Neural progenitor cell (in vitro differentiated cells): Measurements from ENCODE around the gene SPATA18. TPM values are rescaled to one million over a fixed set of nuclear protein-coding genes. Genes with fewer than 3 reads are reported as not detected.
A peak's percentile ranks its signal among the peaks of the same experiment; 100 is the strongest.
"Not testable (repeated sequence)": the region's sequence is repeated elsewhere in the genome, so short reads cannot be mapped to it uniquely, and the experiment has no call there.

Experiments
- DNase-seq: peaks from one replicate; pipeline ENCODE4 v3.0.0-alpha.2; 2016; ENCODE audit warnings: low spot score
- H2AFZ ChIP-seq: fragments of 200-600 bp; sonication (generic); replicated peaks from 2 replicates; pipeline ENCODE4 v1.6.1; 2016; ENCODE audit warnings: antibody characterized with exemption
- H3F3A ChIP-seq: fragments of 200-600 bp; sonication (generic); 2 replicates; pipeline ENCODE4 v1.6.1; 2016; ENCODE audit warnings: antibody characterized with exemption, low read depth
- H3K27ac ChIP-seq: fragments of 200-600 bp; sonication (generic); 2 replicates; pipeline ENCODE4 v1.5.1; 2016; ENCODE audit warnings: mild to moderate bottlenecking
- H3K27me3 ChIP-seq: fragments of 200-600 bp; sonication (generic); 2 replicates; pipeline ENCODE4 v1.6.1; 2016; ENCODE audit warnings: mild to moderate bottlenecking, moderate library complexity
- H3K36me3 ChIP-seq: fragments of 200-600 bp; sonication (generic); 2 replicates; pipeline ENCODE4 v1.5.1; 2016
- H3K4me1 ChIP-seq: fragments of 200-600 bp; sonication (generic); 2 replicates; pipeline ENCODE4 v1.6.1; 2016; ENCODE audit warnings: mixed run types
- H3K4me2 ChIP-seq: fragments of 200-600 bp; sonication (generic); 2 replicates; pipeline ENCODE4 v1.6.1; 2016
- H3K4me3 ChIP-seq: fragments of 200-600 bp; sonication (generic); 2 replicates; pipeline ENCODE4 v1.5.1; 2016
- H3K79me2 ChIP-seq: fragments of 200-600 bp; sonication (generic); 2 replicates; pipeline ENCODE4 v1.6.1; 2016; ENCODE audit warnings: low read depth
- H3K9ac ChIP-seq: fragments of 200-600 bp; sonication (generic); 2 replicates; pipeline ENCODE4 v1.6.1; 2016
- H3K9me3 ChIP-seq: fragments of 200-600 bp; sonication (generic); 2 replicates; pipeline ENCODE4 v1.5.1; 2016; ENCODE audit warnings: low read depth
- H4K20me1 ChIP-seq: fragments of 200-600 bp; sonication (generic); 2 replicates; pipeline ENCODE4 v1.6.1; 2016; ENCODE audit warnings: low read depth
- H3K27ac Mint-ChIP-seq: 3 replicates; pipeline ENCODE4 v1.8.0; 2021; ENCODE audit warnings: mixed read lengths
- H3K27me3 Mint-ChIP-seq: 2 replicates; pipeline ENCODE4 v1.8.0; 2022; ENCODE audit warnings: low read depth, mild to moderate bottlenecking, inconsistent platforms, moderate library complexity, mixed read lengths; ENCODE audit not compliant: insufficient read depth
- H3K36me3 Mint-ChIP-seq: 3 replicates; pipeline ENCODE4 v1.8.0; 2021; ENCODE audit warnings: mixed read lengths
- H3K4me1 Mint-ChIP-seq: 3 replicates; pipeline ENCODE4 v1.8.0; 2021; ENCODE audit warnings: mixed read lengths
- H3K4me3 Mint-ChIP-seq: 3 replicates; pipeline ENCODE4 v1.8.0; 2021; ENCODE audit warnings: mild to moderate bottlenecking, moderate library complexity, mixed read lengths
- H3K9me3 Mint-ChIP-seq: 3 replicates; pipeline ENCODE4 v1.8.0; 2020; ENCODE audit warnings: mixed read lengths
- CTCF ChIP-seq: fragments of 200-600 bp; sonication (generic); IDR thresholded peaks from 2 replicates; pipeline ENCODE4 v1.5.1; 2017; ENCODE audit warnings: antibody characterized with exemption, mild to moderate bottlenecking
- EZH2 ChIP-seq: fragments of 200-600 bp; sonication (generic); IDR thresholded peaks from 2 replicates; pipeline ENCODE4 v1.6.1; 2017; ENCODE audit warnings: antibody characterized with exemption, mild to moderate bottlenecking, moderate library complexity
- EZH2phosphoT487 ChIP-seq: fragments of 200-600 bp; sonication (generic); IDR thresholded peaks from 2 replicates; pipeline ENCODE4 v1.6.1; 2017; ENCODE audit warnings: antibody characterized with exemption
- total RNA-seq: library from RNA; depleted of rRNA; stranded (reverse); fragments of >200 nt; gene quantifications from 2 replicates; pipeline ENCODE4 v1.2.3, GENCODE V29; 2015; ENCODE audit warnings: low replicate concordance

SPATA18 gene
- total RNA-seq, 1 donor from 2014 or later, result 5.4 TPM

GRCh38 chr4:52126966-52127365, 75.9 kb downstream of the SPATA18 start:
- no peak overlapping the region for H3K27ac ChIP-seq

GRCh38 chr4:52135171-52135570, 84.1 kb downstream of the SPATA18 start:
- no peaks in the 10 kb centered on the region for H3K79me2 ChIP-seq
- H3K4me3 ChIP-seq, result no peak overlapping the region
- DNase-seq, result no peak
- H4K20me1 ChIP-seq, result no peaks in the 10 kb centered on the region
- Mint-ChIP-seq H3K27ac (no peak overlapping the region), H3K4me1 (no peaks in the 10 kb centered on the region), H3K36me3 (no peaks in the 10 kb centered on the region), H3K27me3 (peaks cover 9% of the 10 kb centered on the region), H3K9me3 (peaks cover 3% of the 10 kb centered on the region), H3K4me3 (no peak overlapping the region)
- no peak overlapping the region for H3K27ac ChIP-seq
- no peaks in the 10 kb centered on the region for H3K36me3 ChIP-seq
- no peaks in the 10 kb centered on the region for H3K4me1 ChIP-seq
- H3K9me3 ChIP-seq, result no peaks in the 10 kb centered on the region
- TF ChIP-seq EZH2phosphoT487 (no peak), CTCF (no peak), EZH2 (no peak)
- no peaks in the 10 kb centered on the region for H3K27me3 ChIP-seq
- no peak overlapping the region for H2AFZ ChIP-seq
- no peak overlapping the region for H3K4me2 ChIP-seq
- no peaks in the 10 kb centered on the region for H3F3A ChIP-seq
- no peak overlapping the region for H3K9ac ChIP-seq

More at GRCh38 chr4:52126966-52127365, 75.9 kb downstream of the SPATA18 start:
- H3K79me2 ChIP-seq, result no peaks in the 10 kb centered on the region
- H3K9me3 Mint-ChIP-seq, result peaks cover 6% of the 10 kb centered on the region
- H3K27ac Mint-ChIP-seq, result peak overlapping the region; percentile 34
- H3K4me3 Mint-ChIP-seq, result no peak overlapping the region
- no peaks in the 10 kb centered on the region for H3F3A ChIP-seq
- no peaks in the 10 kb centered on the region for H3K36me3 ChIP-seq
- peaks cover 5% of the 10 kb centered on the region for H3K27me3 Mint-ChIP-seq
- H3K9me3 ChIP-seq, result no peaks in the 10 kb centered on the region
- H4K20me1 ChIP-seq, result no peaks in the 10 kb centered on the region
- no peaks in the 10 kb centered on the region for H3K4me1 ChIP-seq
- no peaks in the 10 kb centered on the region for H3K27me3 ChIP-seq
- H3K4me1 Mint-ChIP-seq, result peaks cover 15% of the 10 kb centered on the region
- DNase-seq, result no peak
- H2AFZ ChIP-seq, result peak overlapping the region; percentile 68
- H3K9ac ChIP-seq, result no peak overlapping the region
- H3K36me3 Mint-ChIP-seq, result no peaks in the 10 kb centered on the region
- no peak for TF ChIP-seq CTCF
- TF ChIP-seq EZH2phosphoT487, result no peak
- no peak for TF ChIP-seq EZH2
- H3K4me2 ChIP-seq, result no peak overlapping the region
- H3K4me3 ChIP-seq, result no peak overlapping the region

GRCh38 chr4:52137152-52137551, 86.0 kb downstream of the SPATA18 start:
- H3K79me2 ChIP-seq, DNase-seq, H3K9me3 Mint-ChIP-seq, H3K36me3 ChIP-seq, H3F3A ChIP-seq, H3K4me2 ChIP-seq, H3K4me1 ChIP-seq, H3K4me3 ChIP-seq, H3K9ac ChIP-seq, H3K4me3 Mint-ChIP-seq, H3K27ac Mint-ChIP-seq, H4K20me1 ChIP-seq, H3K27ac ChIP-seq, H3K27me3 ChIP-seq, H3K9me3 ChIP-seq, H3K4me1 Mint-ChIP-seq, H2AFZ ChIP-seq, H3K27me3 Mint-ChIP-seq, H3K36me3 Mint-ChIP-seq: not testable (repeated sequence)

- H3K9ac ChIP-seq, result no peak overlapping the region
- no peak overlapping the region for H3K4me3 ChIP-seq
- H3K27me3 ChIP-seq, result no peaks in the 10 kb centered on the region
- no peaks in the 10 kb centered on the region for H4K20me1 ChIP-seq
- no peak overlapping the region for H3K4me2 ChIP-seq
- Mint-ChIP-seq H3K4me3 (no peak overlapping the region), H3K4me1 (no peaks in the 10 kb centered on the region), H3K27me3 (peaks cover 6% of the 10 kb centered on the region), H3K36me3 (no peaks in the 10 kb centered on the region), H3K27ac (no peak overlapping the region), H3K9me3 (peaks cover 4% of the 10 kb centered on the region)
- H3K27ac ChIP-seq, result no peak overlapping the region
- DNase-seq, result no peak
- H3K9me3 ChIP-seq, result no peaks in the 10 kb centered on the region
- no peaks in the 10 kb centered on the region for H3K36me3 ChIP-seq
- no peak overlapping the region for H2AFZ ChIP-seq
- TF ChIP-seq EZH2, result no peak
- TF ChIP-seq EZH2phosphoT487, result no peak
- TF ChIP-seq CTCF, result no peak
- no peaks in the 10 kb centered on the region for H3F3A ChIP-seq
- no peaks in the 10 kb centered on the region for H3K79me2 ChIP-seq
- no peaks in the 10 kb centered on the region for H3K4me1 ChIP-seq
These were observed 91.7 kb downstream of the SPATA18 start for GRCh38 chr4:52142816-52143215.
